Stimulated activated CD8-positive, alpha-beta memory T cell treated with anti-CD3 and anti-CD28 coated beads, Interleukin-2, amount 100 ng/mL, for 1 hour (primary cell): ENCODE data around the gene ALDH18A1.
A peak's percentile ranks its signal among the peaks of the same experiment; 100 is the strongest.

Experiments
- DNase-seq, 2 donors: peaks; one replicate each; pipeline ENCODE4 v3.0.0-alpha.2; 2020; ENCODE audit warnings: low read depth in 2 of 2

ALDH18A1 gene

GRCh38 chr10:95579835-95580535, 76.5 kb downstream of the ALDH18A1 start:
- no peak for DNase-seq

GRCh38 chr10:95579292-95579691, 77.2 kb downstream of the ALDH18A1 start:
- no peak for DNase-seq

- no peak for DNase-seq
Observed at GRCh38 chr10:95578619-95579018, 77.9 kb downstream of the ALDH18A1 start.

GRCh38 chr10:95574649-95575365, 81.7 kb downstream of the ALDH18A1 start:
- no peak for DNase-seq

DNA sequence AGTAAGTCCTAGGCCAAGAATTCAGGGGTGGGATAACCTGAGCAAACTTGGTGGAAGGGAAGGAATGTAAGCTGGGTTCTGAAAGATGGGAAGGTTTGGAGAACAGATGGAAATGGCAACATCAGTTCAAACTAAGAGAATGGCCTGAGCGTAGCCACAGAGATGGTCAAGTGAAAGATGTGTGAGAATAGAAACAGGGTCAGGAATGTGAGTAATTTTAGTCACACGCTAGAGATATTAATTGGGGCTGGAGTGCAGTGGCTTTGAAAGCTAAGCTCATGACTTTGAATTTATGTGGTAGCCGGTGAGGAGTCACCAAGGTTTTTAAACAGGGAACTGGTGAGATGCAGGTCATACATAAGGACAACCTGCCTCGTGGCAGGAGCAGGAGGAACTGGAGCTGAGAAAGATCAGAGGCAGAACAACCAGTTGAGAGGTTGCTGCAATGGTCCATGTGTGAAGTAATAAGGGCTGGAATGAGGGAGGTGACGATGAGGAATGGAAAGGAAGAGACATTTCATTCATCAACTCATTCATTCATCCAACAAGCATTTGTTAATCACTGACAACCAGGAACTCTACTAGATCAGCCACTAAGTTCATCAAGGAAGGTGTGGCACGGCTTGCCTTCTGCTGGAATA, 82.4 kb downstream of the ALDH18A1 start:
- DNase-seq = no peak

- no peak for DNase-seq
Observed at GRCh38 chr10:95573527-95573926, 83.0 kb downstream of the ALDH18A1 start.

- no peak for DNase-seq
Observed at GRCh38 chr10:95572131-95572820, 84.2 kb downstream of the ALDH18A1 start.

GRCh38 chr10:95571390-95571789, 85.1 kb downstream of the ALDH18A1 start:
- no peak for DNase-seq

DNA sequence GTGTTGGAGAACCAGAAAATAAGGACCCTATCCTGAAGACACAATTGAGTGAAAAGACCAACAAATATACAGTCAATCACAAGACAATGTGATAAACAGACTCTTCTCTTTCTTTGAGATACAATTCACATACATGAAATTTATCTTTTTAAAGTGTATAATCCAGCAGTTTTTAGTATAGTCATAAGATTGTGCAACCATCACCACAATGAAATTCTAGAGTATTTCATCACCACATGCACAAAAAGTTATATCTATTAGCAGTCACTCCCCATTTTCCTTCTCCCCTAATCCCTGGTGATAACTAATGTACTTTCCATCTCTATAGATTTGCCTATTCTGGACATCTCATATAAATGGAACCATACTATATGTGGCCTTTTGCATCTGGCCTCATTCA, 87.1 kb downstream of the ALDH18A1 start:
- no peak for DNase-seq

GRCh38 chr10:95567903-95568630, 88.4 kb downstream of the ALDH18A1 start:
- no peak for DNase-seq

GRCh38 chr10:95566136-95566535, 90.4 kb downstream of the ALDH18A1 start:
- DNase-seq = no peak

- no peak for DNase-seq
Observed at GRCh38 chr10:95565336-95565735, 91.2 kb downstream of the ALDH18A1 start.

GRCh38 chr10:95564291-95564690, 92.2 kb downstream of the ALDH18A1 start:
- no peak for DNase-seq

- no peak for DNase-seq
Observed at GRCh38 chr10:95562341-95562965, 94.1 kb downstream of the ALDH18A1 start.

GRCh38 chr10:95561864-95562177, 94.7 kb downstream of the ALDH18A1 start:
- no peak for DNase-seq

- peak; percentile 67 to 72 for DNase-seq
Observed at GRCh38 chr10:95561177-95561863, 95.2 kb downstream of the ALDH18A1 start, which contains the start of gene SORBS1. Gene SORBS1, minus strand, starts transcription at chr10:95561371. Its CDS starts 120,236 bp downstream, at chr10:95441135.

DNA sequence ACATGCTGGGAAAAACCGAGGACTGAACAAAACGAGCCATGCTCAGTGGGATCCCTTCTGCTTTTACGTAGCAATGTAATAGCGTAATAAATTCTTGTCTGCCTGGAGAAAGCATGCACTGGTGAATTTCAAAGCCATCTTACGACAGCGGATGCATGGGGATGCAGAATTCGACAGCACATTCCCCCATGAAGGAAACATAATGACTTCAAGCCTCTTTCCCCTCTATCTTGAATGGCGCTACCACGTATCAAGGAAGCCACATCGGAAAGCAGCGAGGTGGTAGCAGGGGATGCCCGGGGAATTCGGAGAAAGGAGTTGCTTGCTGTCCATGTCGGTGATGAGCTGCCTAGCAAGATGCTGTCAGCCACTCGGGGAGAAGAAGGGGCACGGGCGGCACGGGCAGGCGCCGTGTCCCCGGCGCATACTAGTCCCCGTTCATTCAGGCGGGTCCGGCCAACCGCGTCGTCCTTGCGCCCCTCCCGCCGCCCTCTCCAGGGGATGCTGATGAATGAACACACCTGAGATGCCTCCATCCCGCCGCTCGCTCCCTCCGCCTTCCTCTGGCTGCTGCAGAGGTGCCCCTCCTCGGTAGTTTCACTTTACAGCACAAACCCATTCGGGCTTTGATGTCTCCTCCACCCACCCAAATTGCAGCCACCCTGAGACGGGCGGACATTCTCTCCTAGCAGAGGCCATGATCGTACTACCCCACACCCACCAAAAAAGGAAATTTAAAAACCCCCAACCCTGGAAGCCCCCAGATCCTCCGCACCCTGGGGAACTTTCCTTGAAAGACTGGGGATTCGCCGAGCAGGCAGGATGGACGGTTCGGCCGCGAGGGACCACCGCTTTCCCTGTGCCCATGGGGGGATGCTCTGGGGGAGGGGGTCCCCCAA, 96.0 kb downstream of the ALDH18A1 start:
- DNase-seq = peak; percentile 7 to 11

- DNase-seq = no peak
Observed at GRCh38 chr10:95559896-95560277, 96.6 kb downstream of the ALDH18A1 start.

DNA sequence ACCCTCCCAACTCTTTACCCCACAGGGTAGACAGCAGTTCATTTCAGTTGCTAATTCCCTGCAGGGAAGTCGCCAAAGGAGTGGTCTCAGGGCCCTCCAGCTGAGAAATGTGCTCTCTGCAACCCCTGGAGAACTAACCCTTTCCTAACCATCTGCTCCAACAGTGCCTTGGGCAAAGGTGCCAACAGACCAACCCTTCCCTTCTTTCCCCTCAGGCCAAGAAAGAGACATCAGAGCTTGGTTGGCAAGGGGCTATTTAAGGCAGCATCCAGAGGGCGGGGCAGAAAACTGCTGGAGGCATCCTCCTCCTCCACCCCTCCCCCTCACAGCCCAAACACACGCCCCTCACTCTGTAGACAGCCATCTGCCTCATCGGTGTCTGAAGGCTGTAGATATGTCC, 97.0 kb downstream of the ALDH18A1 start:
- no peak for DNase-seq
